Naive B cell (primary cell): ENCODE data around the gene TMEM185A. TPM values are rescaled to one million over a fixed set of nuclear protein-coding genes. Genes with fewer than 3 reads are reported as not detected.
"Not testable (repeated sequence)": the region's sequence is repeated elsewhere in the genome, so short reads cannot be mapped to it uniquely, and the experiment has no call there.

Experiments
- ATAC-seq, 2 donors: fragments of 150-1000 bp; cut with Tn5 transposase; 2 replicates each; pipeline ENCODE4 v1.10.0; 2021; ENCODE audit warnings: low read depth in 2 of 2, mild to moderate bottlenecking in 2 of 2, moderate library complexity in 2 of 2
- DNase-seq: peaks from one replicate; pipeline ENCODE4 v3.0.0; 2022
- H3K27ac Mint-ChIP-seq, 6 donors: one replicate each; pipeline ENCODE4 v1.8.0; 2020 to 2022; ENCODE audit warnings: mild to moderate bottlenecking in 6 of 6, mixed read lengths in 6 of 6, moderate library complexity in 5 of 6, inconsistent platforms in 2 of 6
- H3K27me3 Mint-ChIP-seq, 3 donors: one replicate each; pipeline ENCODE4 v1.8.0; 2021 to 2022; ENCODE audit warnings: mixed read lengths in 3 of 3, mild to moderate bottlenecking in 1 of 3
- H3K36me3 Mint-ChIP-seq, 2 donors: one replicate each; pipeline ENCODE4 v1.8.0; 2020 to 2022; ENCODE audit warnings: mixed read lengths in 2 of 2, inconsistent platforms in 1 of 2, mild to moderate bottlenecking in 1 of 2
- H3K4me1 Mint-ChIP-seq, 3 donors: one replicate each; pipeline ENCODE4 v1.8.0; 2020 to 2022; ENCODE audit warnings: mixed read lengths in 3 of 3, inconsistent platforms in 1 of 3, mild to moderate bottlenecking in 1 of 3, moderate library complexity in 1 of 3
- H3K4me3 Mint-ChIP-seq, 8 donors: one replicate each; pipeline ENCODE4 v1.8.0; 2020 to 2022; ENCODE audit warnings: mild to moderate bottlenecking in 8 of 8, mixed read lengths in 8 of 8, moderate library complexity in 8 of 8, inconsistent platforms in 2 of 8
- H3K9me3 Mint-ChIP-seq, 7 donors: one replicate each; pipeline ENCODE4 v1.8.0; 2020 to 2022; ENCODE audit warnings: mixed read lengths in 7 of 7, mild to moderate bottlenecking in 5 of 7, inconsistent platforms in 2 of 7, moderate library complexity in 1 of 7
- polyA plus RNA-seq, 6 donors: library from polyadenylated mRNA; unstranded; fragments of 300-500 nt; fragmentation: Illumina TruSeq; gene quantifications; one replicate each; pipeline ENCODE4 v1.2.3, GENCODE V29; 2021; ENCODE audit warnings: low read depth in 6 of 6

TMEM185A gene
- polyA plus RNA-seq: 10 to 100 TPM in 5 of 6 donors, 1 to 10 TPM in 1; 9.1 to 23.7 (median 16.7) TPM

DNA sequence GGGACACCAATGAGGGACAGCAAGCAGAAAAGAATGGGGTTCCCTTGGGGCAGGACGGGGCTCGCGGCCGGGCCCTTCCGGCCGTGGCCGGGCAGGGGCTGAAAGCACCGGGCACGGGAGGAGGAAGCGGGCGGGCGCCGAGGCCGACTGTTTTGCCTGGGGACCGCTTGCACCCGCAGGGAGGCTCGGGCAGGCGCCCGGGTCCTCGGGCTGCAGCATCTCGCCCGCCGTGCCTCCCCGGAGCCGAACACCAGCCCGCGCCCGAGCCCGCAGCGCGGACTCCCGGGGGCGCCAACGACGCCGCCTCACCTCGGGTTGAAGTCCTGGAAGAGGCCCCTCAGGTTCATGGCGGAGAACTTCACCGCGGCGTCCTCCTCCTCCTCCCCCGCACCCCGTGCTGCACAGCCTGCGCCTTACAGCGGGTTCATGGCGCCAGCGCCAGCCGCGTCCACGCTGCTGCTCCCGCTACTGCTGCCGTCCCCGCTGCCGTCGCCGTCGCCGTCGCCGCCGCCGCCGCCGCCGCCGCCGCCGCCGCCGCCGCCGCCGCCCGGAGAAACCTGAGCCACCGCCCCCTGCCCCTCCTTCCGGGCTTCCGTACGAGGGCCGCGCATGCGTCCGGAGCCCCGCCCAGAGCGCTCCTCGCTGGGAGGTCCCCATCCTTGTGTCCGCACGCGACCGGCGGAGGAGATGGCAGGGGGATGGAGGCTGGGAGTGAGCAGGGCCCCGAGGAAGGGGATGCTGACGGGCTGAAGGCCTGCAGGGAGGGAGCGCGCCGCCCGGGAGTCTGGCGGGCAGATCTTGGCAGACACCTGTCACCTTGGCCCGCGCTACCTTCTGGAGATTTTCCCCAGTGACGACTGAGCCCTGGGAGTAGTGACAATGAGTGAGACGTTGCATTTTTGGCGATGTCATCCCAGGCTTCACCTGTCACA, at the start of gene TMEM185A:
TSS of gene TMEM185A (minus strand) at position 559 of the 932 bp plus-strand sequence. CDS start at position 347, 212 bp downstream.
- DNase-seq (peak; percentile 71), ATAC-seq (peak; percentile 83 to 89)
- Mint-ChIP-seq H3K36me3 (peaks cover 0 to 7% of the 10 kb centered on the region in 2 donors), H3K27ac (peak within 1 kb of the TSS; percentile 18 to 96 (median 78)), H3K4me3 (peak within 1 kb of the TSS; percentile 89 to 97 (median 94)), H3K27me3 (peaks cover 4 to 9% (median 9%) of the 10 kb centered on the region in 3 donors), H3K4me1 (peaks cover 17 to 34% (median 28%) of the 10 kb centered on the region in 3 donors), H3K9me3 (no peaks in the 10 kb centered on the region)

DNA sequence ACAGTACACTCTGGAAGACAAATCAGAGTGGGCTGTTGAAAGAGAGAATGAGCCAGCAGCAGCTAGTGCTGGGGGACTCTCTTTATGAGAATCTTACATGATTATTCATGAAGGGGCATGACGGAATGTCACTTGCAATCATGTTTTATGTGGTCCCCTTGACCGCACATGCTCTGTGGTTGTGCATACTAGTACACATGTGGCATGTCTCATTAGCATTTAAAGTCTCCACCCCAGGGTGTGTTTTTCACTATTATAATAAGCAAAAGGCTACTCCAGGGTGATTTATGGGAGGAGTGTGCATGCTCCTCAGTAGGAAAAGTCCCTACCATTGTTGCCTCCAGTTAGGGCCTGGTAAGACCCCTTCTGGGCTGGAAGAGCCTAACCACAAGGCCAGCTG, 49.6 kb upstream of the TMEM185A start:
- Mint-ChIP-seq H3K4me1 (no peaks in the 10 kb centered on the region), H3K4me3 (no peak overlapping the region), H3K9me3 (peaks cover 0 to 2% (median 0%) of the 10 kb centered on the region in 7 donors), H3K27ac (no peak overlapping the region), H3K36me3 (no peaks in the 10 kb centered on the region), H3K27me3 (no peaks in the 10 kb centered on the region)
- ATAC-seq (no peak), DNase-seq (no peak)

DNA sequence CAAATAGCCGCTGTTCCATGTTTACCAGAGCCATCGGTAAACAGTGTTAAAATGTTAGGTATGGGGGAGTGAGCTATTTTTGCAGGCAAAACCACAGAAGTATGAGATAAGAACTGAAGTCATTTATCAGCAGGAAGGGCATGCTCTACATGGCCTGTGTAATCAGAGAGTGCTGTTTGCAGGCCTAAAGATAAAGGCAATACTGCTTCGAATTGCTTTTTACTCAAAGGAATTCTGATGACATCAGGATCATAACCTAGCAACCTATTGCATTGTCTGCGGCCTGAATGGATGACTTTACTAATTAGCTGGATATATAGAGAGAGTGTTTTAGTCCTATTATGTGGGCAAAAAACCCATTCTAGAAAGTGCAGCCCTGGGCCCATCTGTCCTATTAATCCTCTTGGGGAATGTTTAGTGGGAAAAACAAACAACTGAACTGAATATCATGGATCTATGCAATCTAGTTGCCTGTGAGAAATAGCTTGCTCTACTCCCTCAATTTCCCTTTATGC, 47.6 kb upstream of the TMEM185A start:
- H3K9me3 Mint-ChIP-seq, DNase-seq, H3K27me3 Mint-ChIP-seq, H3K27ac Mint-ChIP-seq, ATAC-seq, H3K4me3 Mint-ChIP-seq, H3K36me3 Mint-ChIP-seq, H3K4me1 Mint-ChIP-seq: not testable (repeated sequence)

DNA sequence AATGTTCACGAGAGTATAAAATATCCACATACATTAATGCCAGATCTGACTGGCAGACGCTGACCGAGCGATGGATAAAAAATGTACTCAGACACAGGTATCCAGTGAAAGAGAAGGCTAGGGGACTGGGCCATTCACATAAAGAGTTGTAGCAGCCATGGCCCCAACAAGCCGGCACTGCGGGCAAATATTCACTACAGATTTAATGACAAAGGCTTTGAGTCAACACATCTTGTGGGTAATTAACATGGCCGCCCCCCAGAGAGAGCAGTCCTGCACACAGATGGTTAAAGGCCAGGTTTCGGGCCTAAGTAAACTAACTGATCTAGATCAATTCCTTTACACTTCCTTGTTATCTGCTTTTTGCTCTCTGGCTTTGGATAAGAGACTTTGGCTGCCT, 44.0 kb upstream of the TMEM185A start:
- H3K27me3 Mint-ChIP-seq, H3K36me3 Mint-ChIP-seq, DNase-seq, H3K9me3 Mint-ChIP-seq, ATAC-seq, H3K27ac Mint-ChIP-seq, H3K4me3 Mint-ChIP-seq, H3K4me1 Mint-ChIP-seq: not testable (repeated sequence)

DNA sequence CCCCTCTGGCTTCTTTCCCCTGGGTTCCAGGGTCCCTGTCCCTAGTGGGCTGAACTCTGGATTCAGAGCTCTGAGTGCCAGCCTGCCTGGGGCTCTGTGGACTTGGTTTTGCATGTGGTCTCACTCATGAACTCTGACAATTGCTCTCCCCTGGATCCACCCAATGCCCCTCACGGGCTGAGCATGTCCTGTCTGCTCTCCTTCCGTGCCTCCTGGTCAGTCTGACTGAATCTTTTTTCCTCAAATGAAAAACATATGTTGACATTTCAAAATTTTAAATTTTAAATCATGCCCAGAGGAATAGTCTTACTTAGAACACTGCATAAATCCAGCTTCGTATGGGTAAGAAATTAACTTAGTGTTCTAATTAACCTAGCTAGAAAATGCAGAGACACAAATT, 43.5 kb upstream of the TMEM185A start:
- not testable (repeated sequence) for DNase-seq, H3K27me3 Mint-ChIP-seq, H3K4me3 Mint-ChIP-seq, H3K9me3 Mint-ChIP-seq, H3K27ac Mint-ChIP-seq, H3K4me1 Mint-ChIP-seq, ATAC-seq, H3K36me3 Mint-ChIP-seq

DNA sequence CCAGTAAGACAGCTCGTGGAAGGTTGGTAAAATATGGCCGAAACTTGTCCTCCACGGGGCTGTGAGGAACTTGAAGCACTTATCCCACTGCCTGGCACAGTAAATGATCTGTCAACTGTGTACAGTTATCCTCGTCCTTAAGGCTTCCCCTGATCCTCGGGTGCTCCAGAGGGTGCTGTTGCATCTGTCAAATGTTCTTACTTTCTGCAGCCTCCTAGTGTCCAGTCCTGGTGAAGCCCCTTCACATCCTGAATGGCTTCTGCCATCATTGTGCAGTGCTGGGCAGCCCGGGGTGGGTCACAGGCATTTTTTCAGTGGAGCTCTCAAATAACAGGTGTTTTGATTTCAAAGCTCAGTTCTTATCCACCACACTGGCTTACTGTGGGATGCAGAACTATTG, 29.0 kb upstream of the TMEM185A start:
- H3K9me3 Mint-ChIP-seq, ATAC-seq, H3K4me3 Mint-ChIP-seq, H3K27me3 Mint-ChIP-seq, H3K27ac Mint-ChIP-seq, H3K36me3 Mint-ChIP-seq, DNase-seq, H3K4me1 Mint-ChIP-seq: not testable (repeated sequence)

DNA sequence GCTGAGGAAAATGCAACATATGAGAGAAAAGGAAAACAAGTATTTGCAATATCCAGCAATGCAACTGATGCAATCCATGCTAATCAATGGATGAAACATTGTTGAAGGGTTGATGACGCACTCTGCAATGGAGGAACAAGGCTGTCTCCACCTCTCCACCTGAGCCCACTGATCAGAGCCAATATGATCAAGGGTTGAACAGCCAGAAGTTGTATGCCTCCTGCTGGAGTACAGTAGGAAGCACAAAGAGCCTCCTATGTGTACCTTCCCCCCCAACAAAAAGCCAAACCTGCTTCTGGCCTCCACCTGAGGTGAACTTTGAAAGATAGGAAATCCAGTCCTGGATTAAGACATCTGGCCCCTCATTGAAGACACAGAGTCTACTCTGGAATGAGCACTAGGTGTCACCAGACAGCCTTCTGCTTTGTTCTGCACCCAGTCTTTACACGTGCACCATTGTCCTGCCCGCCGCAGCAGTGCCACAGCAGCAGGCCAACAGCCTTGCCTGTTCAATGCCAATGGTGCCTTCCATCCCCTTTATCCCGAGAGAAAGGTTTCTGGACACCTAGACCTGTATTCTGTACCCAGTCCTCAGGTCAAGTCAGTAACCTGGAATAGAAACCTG, 24.8 kb upstream of the TMEM185A start:
- H3K4me3 Mint-ChIP-seq, H3K4me1 Mint-ChIP-seq, H3K9me3 Mint-ChIP-seq, H3K27me3 Mint-ChIP-seq, DNase-seq, H3K27ac Mint-ChIP-seq, H3K36me3 Mint-ChIP-seq: not testable (repeated sequence)
- peak in 1 of 2 donors; percentile 20 for ATAC-seq

DNA sequence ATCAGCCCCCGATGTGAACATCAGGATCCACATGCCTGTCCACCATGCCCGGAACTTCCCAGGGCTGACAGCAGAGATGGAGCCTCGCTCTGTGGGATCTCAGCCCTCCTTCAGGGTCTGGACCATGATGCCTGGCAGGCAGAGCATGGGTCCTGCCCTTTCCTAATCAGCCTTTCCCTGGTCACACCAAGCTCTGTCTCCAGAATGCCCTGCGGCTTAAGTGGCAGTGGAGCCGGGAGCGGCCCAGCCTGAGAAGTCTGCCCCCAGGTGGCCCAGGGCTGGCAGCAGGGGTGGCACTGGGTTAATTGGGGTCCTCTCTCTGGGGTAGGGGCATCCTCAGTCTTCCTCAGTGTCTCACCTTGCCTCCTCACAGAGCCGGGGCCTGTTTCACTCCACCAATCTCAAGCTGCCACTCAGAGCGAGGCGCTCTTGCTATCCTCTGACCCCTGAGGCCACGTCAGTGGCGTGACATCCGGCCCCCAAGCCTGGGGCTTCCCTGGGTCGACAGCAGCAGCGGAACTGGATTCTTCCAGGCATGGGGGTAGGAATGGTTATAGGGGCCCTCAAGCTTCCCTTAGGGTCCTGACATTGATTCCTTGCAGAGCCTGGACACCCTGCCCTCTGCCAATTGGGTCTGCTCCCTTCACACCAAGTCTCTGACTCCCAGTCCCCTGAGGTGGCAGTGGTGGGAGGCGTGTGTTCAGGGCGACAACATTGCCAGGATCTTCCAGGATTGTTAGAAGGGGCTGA, 20.8 kb upstream of the TMEM185A start:
- no peak overlapping the region for H3K4me3 Mint-ChIP-seq
- DNase-seq (no peak), ATAC-seq (no peak)
- peak overlapping the region in 1 of 6 donors; percentile 28 for H3K27ac Mint-ChIP-seq
- no peaks in the 10 kb centered on the region for H3K9me3 Mint-ChIP-seq
- H3K4me1 Mint-ChIP-seq: peaks cover 10 to 14% (median 10%) of the 10 kb centered on the region in 3 donors
- no peaks in the 10 kb centered on the region for H3K36me3 Mint-ChIP-seq
- H3K27me3 Mint-ChIP-seq: no peaks in the 10 kb centered on the region

DNA sequence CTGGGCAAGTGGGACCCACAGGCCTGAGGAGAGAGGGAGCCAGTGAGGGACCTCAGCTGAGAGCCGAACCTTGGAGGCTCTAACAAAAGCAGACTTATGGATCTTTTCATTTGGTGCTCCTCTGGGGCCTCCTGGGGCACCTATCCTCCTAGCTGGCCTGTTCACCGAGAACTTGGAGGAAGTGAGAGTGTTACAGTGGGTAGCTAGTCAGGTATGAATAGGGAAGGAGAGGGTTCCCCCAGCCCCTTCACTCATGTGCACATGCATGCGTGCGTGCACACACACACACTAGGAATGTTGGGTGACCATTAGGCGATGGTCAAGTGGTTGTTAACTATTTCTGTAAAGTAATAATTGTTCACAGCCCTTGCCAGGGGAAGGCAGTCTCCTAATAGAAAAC, 18.6 kb upstream of the TMEM185A start:
- no peaks in the 10 kb centered on the region for H3K36me3 Mint-ChIP-seq
- H3K4me1 Mint-ChIP-seq: peaks cover 10 to 14% (median 10%) of the 10 kb centered on the region in 3 donors
- no peak for DNase-seq

DNA sequence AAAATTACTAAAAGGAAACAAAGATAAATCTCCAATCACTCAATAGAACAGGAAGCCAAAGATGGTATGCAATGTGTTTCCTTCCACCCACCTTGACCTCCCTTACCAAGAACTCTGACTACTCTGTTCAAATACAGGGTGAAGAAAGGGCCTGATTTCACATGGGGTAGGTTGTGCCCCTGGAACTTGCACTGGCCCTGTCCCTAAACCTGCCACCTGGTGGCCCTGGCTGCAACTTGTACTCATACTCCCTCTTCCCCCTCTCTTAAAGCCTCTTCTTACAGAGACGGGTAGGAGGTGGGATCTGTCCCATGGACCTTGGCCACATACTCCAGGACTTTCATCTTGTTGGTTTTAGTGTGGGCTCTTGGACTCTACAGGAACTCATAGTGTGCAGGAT, 17.3 kb upstream of the TMEM185A start:
- ATAC-seq (no peak), DNase-seq (no peak)
- H3K9me3 Mint-ChIP-seq: no peaks in the 10 kb centered on the region
- no peaks in the 10 kb centered on the region for H3K36me3 Mint-ChIP-seq
- H3K27ac Mint-ChIP-seq: no peak overlapping the region
- peaks cover 0 to 19% (median 11%) of the 10 kb centered on the region in 3 donors for H3K27me3 Mint-ChIP-seq
- peaks cover 10 to 14% (median 10%) of the 10 kb centered on the region in 3 donors for H3K4me1 Mint-ChIP-seq
- H3K4me3 Mint-ChIP-seq: no peak overlapping the region

More for the DNA sequence above, 18.6 kb upstream of the TMEM185A start:
- peak; percentile 83 to 85 for ATAC-seq
- H3K27me3 Mint-ChIP-seq: peaks cover 0 to 11% (median 10%) of the 10 kb centered on the region in 3 donors
- H3K27ac Mint-ChIP-seq: no peak overlapping the region
- no peaks in the 10 kb centered on the region for H3K9me3 Mint-ChIP-seq
- peak overlapping the region in 1 of 8 donors; percentile 74 for H3K4me3 Mint-ChIP-seq

DNA sequence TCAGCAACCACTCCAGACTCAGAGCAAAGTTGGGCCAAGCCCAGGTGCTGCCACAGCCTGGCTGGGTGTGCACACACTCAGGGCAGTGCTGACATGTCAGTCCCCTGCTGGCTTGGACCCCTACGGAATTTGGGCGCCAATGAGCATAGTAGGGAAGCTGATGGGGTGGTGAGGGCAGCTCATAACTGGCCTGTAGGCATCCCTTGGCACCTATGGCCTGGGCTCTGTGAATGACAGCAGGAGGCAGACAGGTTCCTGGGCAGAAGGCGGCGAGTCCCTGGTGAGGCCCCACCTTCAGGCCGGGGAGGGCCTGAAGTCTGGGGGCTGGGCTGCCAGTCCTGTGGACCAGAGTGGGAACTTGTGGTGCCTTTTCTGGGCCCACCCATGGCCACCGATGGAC, 15.9 kb upstream of the TMEM185A start:
- Mint-ChIP-seq H3K27me3 (peaks cover 0 to 22% (median 11%) of the 10 kb centered on the region in 3 donors), H3K4me1 (peaks cover 10 to 14% (median 10%) of the 10 kb centered on the region in 3 donors), H3K27ac (no peak overlapping the region), H3K36me3 (no peaks in the 10 kb centered on the region), H3K9me3 (peaks cover 0 to 4% (median 0%) of the 10 kb centered on the region in 7 donors), H3K4me3 (no peak overlapping the region)
- no peak for DNase-seq
- ATAC-seq: no peak

DNA sequence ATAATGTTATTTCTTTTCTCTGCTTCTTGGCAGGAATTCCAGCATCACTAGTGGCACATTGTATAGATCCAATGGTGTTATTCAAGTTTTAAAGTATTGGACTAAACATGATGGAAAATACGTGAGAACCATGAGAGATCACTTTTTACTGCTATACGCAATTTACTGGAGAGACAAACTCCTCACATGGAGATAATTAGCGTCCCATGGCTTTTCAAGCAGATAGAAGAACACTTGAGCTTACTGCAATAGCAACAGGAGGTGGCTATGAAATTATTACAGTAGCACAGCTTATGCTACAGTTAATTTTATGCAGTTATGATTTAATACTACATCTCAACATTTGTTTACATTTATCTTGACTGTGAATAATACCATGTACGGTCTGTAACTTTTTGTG, 11.9 kb upstream of the TMEM185A start:
- ATAC-seq (no peak), DNase-seq (no peak)
- H3K36me3 Mint-ChIP-seq: no peaks in the 10 kb centered on the region
- H3K27ac Mint-ChIP-seq: no peak overlapping the region
- no peaks in the 10 kb centered on the region for H3K4me1 Mint-ChIP-seq
- H3K4me3 Mint-ChIP-seq: no peak overlapping the region
- H3K27me3 Mint-ChIP-seq: peaks cover 8 to 24% (median 17%) of the 10 kb centered on the region in 3 donors
- H3K9me3 Mint-ChIP-seq: peaks cover 0 to 4% (median 0%) of the 10 kb centered on the region in 7 donors

DNA sequence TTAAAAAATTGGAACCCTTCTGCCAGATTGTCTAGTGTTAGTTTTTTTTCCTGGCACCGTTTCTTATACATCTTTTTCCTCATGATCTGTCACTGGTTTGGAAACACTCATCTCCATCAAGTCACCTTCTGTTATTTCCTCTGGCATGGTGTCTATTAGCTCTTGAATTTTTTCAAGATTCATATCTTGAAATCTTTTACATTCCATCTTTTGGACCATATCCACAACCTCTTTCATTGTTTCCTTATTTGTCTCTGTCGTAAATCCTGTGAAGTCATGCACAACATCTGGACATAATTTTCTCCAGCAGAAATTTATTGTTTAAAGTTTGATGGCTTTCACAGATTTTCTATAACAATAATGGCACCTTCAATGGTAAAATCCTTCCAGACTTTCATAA, 10.2 kb upstream of the TMEM185A start:
- no peak overlapping the region for H3K4me3 Mint-ChIP-seq
- no peaks in the 10 kb centered on the region for H3K4me1 Mint-ChIP-seq
- DNase-seq (no peak), ATAC-seq (no peak)
- H3K27me3 Mint-ChIP-seq: peaks cover 8 to 24% (median 23%) of the 10 kb centered on the region in 3 donors
- peaks cover 0 to 3% of the 10 kb centered on the region in 2 donors for H3K36me3 Mint-ChIP-seq
- peaks cover 0 to 4% (median 0%) of the 10 kb centered on the region in 7 donors for H3K9me3 Mint-ChIP-seq
- no peak overlapping the region for H3K27ac Mint-ChIP-seq
